Caco-2 (cell line): ENCODE results near the gene FOXP1. TPM values are rescaled to one million over a fixed set of nuclear protein-coding genes. Genes with fewer than 3 reads are reported as not detected.

Experiments
- BruUV-seq: library from RNA; stranded (reverse); fragments of 400-500 nt; replicated peaks from 2 replicates; lab custom pipeline; 2021; lab: Mats Ljungman, UMichigan
- CTCF ChIA-PET: fragments of 300-600 bp; sonication (Branson Sonifier 250); formaldehyde crosslinking; loops from one replicate; lab custom pipeline; 2022; ENCODE audit warnings: antibody characterized with exemption; lab: Charles Lee
- POLR2A ChIA-PET: fragments of 300-600 bp; sonication (Branson Sonifier 250); formaldehyde crosslinking; loops from one replicate; lab custom pipeline; 2022; ENCODE audit warnings: antibody characterized with exemption; lab: Charles Lee
- DNase-seq, 2 experiments: peaks; one replicate each; pipeline versions ENCODE4 v3.0.0 to v3.0.0-alpha.2; 2020 to 2022
- H3K27me3 ChIP-seq: replicated peaks from 2 replicates; pipeline ENCODE4 v1.6.0; 2011; ENCODE audit warnings: low read length; ENCODE audit not compliant: control insufficient read depth, insufficient read depth
- H3K36me3 ChIP-seq: 2 replicates; pipeline ENCODE4 v1.5.1; 2011; ENCODE audit warnings: low read length; ENCODE audit not compliant: control insufficient read depth, insufficient read depth
- H3K4me1 ChIP-seq: fragments of 250-450 bp; sonication (Bioruptor Pico); 2 replicates; pipeline ENCODE4 v1.5.1; 2020; ENCODE audit warnings: mild to moderate bottlenecking
- H3K4me3 ChIP-seq: 2 replicates; pipeline ENCODE4 v1.5.1; 2011; ENCODE audit warnings: low read depth, mild to moderate bottlenecking, control low read depth, low read length
- H3K9me3 ChIP-seq: fragments of 250-450 bp; sonication (Bioruptor Pico); 2 replicates; pipeline ENCODE4 v1.5.1; 2020; ENCODE audit warnings: mild to moderate bottlenecking, moderate library complexity
- H3K27ac Mint-ChIP-seq: one replicate; pipeline ENCODE4 v1.8.0; 2022; ENCODE audit warnings: mixed read lengths; ENCODE audit not compliant: unreplicated experiment
- H3K27me3 Mint-ChIP-seq: one replicate; pipeline ENCODE4 v1.8.0; 2022; ENCODE audit warnings: mixed read lengths; ENCODE audit not compliant: insufficient read depth, unreplicated experiment
- H3K36me3 Mint-ChIP-seq: one replicate; pipeline ENCODE4 v1.8.0; 2022; ENCODE audit warnings: mild to moderate bottlenecking, mixed read lengths; ENCODE audit not compliant: insufficient read depth, unreplicated experiment
- H3K4me1 Mint-ChIP-seq: one replicate; pipeline ENCODE4 v1.8.0; 2022; ENCODE audit warnings: low read depth, mixed read lengths; ENCODE audit not compliant: unreplicated experiment
- H3K4me3 Mint-ChIP-seq: one replicate; pipeline ENCODE4 v1.8.0; 2022; ENCODE audit warnings: mild to moderate bottlenecking, moderate library complexity, mixed read lengths; ENCODE audit not compliant: unreplicated experiment
- H3K9me3 Mint-ChIP-seq: one replicate; pipeline ENCODE4 v1.8.0; 2022; ENCODE audit warnings: mixed read lengths; ENCODE audit not compliant: unreplicated experiment
- intact Hi-C: fragments of 100-400 bp; cut with micrococcal nuclease; formaldehyde crosslinking; loops from one replicate; pipeline ENCODE4 v1.10.0; 2022; ENCODE audit not compliant: unreplicated experiment
- total RNA-seq: library from RNA; stranded (reverse); gene quantifications from 2 replicates; pipeline ENCODE4 v1.2.3, GENCODE V29; 2022
- TF ChIP-seq, protein P1 (sequence below), 2 experiments: fragments of 200-600 bp in 1 of 2; IDR thresholded peaks; 1 replicate in 1 of 2; 2 replicates in 1 of 2; pipeline versions ENCODE4 v1.5.1 to v1.8.0; 2011 to 2022; ENCODE audit warnings: antibody characterized with exemption in 1 of 2, control low read depth in 1 of 2, inconsistent platforms in 1 of 2, low read depth in 1 of 2, low read length in 1 of 2, mild to moderate bottlenecking in 1 of 2, moderate library complexity in 1 of 2; ENCODE audit not compliant: insufficient read depth in 1 of 2, severe bottlenecking in 1 of 2, unreplicated experiment in 1 of 2

FOXP1 gene
- total RNA-seq, 1 experiment from 2014 or later = 131 TPM

DNA sequence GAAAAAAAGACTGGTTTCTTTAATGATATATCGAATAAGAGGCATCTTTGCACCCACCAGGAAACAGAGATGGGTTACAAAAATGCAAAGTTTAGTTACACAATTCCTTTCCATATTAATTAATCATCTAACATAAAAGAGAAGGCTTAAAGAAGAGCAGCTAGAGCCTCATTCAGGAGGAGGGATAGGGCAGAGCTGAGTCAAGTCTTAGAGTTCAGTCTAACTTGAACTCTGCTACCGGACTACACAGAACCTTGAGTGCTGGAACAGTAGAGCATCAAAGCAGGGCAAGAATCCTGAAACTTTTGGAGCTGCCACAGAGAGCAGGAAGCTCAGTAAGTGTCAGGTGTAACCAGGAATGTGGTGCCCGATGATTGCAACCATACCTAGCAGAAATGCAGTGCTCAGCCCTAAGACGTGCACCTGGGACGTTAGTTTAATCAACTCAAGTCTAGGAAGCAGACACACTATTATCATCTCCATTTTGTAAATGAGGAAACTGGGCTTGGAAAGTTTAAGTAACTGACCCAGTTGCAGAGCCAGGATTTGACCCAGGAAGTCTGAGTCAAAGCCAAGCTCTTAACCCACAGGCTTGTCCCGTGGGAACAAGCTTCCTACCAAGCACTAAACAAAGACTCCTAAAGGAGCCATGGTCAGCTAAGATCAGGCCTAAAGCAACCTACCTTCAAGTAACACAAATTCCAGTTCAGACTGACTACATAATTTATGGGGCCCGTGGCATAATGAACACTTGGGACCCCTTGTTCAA lies 187.4 kb downstream of the FOXP1 start:
- Mint-ChIP-seq H3K9me3 (no peaks in the 10 kb centered on the region), H3K27ac (no peak overlapping the region), H3K4me3 (no peak overlapping the region), H3K36me3 (no peaks in the 10 kb centered on the region), H3K27me3 (no peaks in the 10 kb centered on the region), H3K4me1 (peaks cover 16% of the 10 kb centered on the region)
- no peak for DNase-seq
- intact Hi-C loops = loop anchor here (5.0 kb wide), 3 partner anchors 89 to 186 kb away; partner anchors contain the start of gene FOXP1
- Histone ChIP-seq H3K4me3 (no peak overlapping the region), H3K9me3 (no peaks in the 10 kb centered on the region), H3K4me1 (peaks cover 23% of the 10 kb centered on the region), H3K36me3 (no peaks in the 10 kb centered on the region), H3K27me3 (no peaks in the 10 kb centered on the region)
- CTCF ChIA-PET = no interaction called here
- BruUV-seq = no TSS peak
- POLR2A ChIA-PET = interaction anchor here (0.6 kb wide), 1 partner anchor 205 kb away, joined by 5 read pairs; no protein-coding TSS in a partner anchor
- TF ChIP-seq, protein P1, sequence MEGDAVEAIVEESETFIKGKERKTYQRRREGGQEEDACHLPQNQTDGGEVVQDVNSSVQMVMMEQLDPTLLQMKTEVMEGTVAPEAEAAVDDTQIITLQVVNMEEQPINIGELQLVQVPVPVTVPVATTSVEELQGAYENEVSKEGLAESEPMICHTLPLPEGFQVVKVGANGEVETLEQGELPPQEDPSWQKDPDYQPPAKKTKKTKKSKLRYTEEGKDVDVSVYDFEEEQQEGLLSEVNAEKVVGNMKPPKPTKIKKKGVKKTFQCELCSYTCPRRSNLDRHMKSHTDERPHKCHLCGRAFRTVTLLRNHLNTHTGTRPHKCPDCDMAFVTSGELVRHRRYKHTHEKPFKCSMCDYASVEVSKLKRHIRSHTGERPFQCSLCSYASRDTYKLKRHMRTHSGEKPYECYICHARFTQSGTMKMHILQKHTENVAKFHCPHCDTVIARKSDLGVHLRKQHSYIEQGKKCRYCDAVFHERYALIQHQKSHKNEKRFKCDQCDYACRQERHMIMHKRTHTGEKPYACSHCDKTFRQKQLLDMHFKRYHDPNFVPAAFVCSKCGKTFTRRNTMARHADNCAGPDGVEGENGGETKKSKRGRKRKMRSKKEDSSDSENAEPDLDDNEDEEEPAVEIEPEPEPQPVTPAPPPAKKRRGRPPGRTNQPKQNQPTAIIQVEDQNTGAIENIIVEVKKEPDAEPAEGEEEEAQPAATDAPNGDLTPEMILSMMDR (IDR thresholded peaks at IDR 0.05; ENCODE audit: insufficient read depth in 1 of 2, low read depth in 1 of 2, low read length in 1 of 2, severe bottlenecking in 1 of 2, unreplicated experiment in 1 of 2) = no peak

DNA sequence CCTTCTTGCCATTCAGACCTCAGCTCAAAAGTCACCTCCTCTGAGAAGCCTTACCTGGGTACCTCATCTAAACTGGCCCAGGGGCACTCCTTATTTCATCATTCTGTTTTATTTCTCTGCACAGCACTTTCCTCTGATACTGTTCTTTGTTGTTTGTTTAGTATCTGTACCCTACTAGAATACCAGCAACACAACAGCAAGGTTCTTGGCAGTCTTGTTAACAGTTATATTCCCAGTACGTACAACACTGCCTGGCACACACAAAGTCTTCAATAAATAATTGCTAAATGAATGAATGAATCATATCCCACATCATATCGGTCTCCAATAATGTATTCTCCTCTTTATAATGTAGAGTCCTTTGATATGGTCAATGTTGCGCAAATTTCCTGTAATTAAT lies 188.1 kb downstream of the FOXP1 start:
- H3K27ac Mint-ChIP-seq = peak overlapping the region; percentile 64
- TF ChIP-seq, protein P1 (IDR thresholded peaks at IDR 0.05; ENCODE audit: insufficient read depth in 1 of 2, low read depth in 1 of 2, low read length in 1 of 2, severe bottlenecking in 1 of 2, unreplicated experiment in 1 of 2) = no peak
- no TSS peak for BruUV-seq
- peaks cover 13% of the 10 kb centered on the region for H3K4me1 Mint-ChIP-seq
- Histone ChIP-seq H3K27me3 (no peaks in the 10 kb centered on the region), H3K36me3 (no peaks in the 10 kb centered on the region), H3K4me1 (peaks cover 19% of the 10 kb centered on the region), H3K9me3 (no peaks in the 10 kb centered on the region), H3K4me3 (no peak overlapping the region)
- ChIA-PET CTCF (no interaction called here), POLR2A (no interaction called here)
- intact Hi-C loops = loop anchor here (5.0 kb wide), 3 partner anchors 88 to 187 kb away; partner anchors contain the start of gene FOXP1
- DNase-seq = no peak
- no peak overlapping the region for H3K4me3 Mint-ChIP-seq
- no peaks in the 10 kb centered on the region for H3K27me3 Mint-ChIP-seq
- H3K9me3 Mint-ChIP-seq = no peaks in the 10 kb centered on the region
- no peaks in the 10 kb centered on the region for H3K36me3 Mint-ChIP-seq

DNA sequence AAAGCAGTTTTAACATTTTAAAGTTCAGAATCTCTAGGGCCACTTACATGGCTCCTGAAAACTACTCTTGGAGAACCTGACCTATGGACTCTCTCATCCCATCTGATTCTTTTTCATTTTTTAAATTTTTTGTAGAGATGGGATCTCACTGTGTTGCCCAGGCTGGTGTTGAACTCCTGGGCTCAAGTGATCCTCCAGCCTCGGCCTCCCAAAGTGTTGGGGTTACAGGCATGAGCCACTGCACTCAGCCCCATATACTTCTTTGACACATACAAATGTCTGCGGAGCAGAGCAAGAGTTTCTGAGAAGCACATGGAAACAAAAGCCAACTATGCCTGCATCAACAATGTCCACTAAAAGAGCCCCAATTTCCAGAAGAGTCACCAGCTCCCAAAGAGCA lies 189.8 kb downstream of the FOXP1 start:
- no peak overlapping the region for H3K4me3 ChIP-seq
- BruUV-seq = no TSS peak
- no peaks in the 10 kb centered on the region for H3K36me3 ChIP-seq
- H3K27me3 ChIP-seq = no peaks in the 10 kb centered on the region
- Mint-ChIP-seq H3K36me3 (no peaks in the 10 kb centered on the region), H3K27ac (no peak overlapping the region), H3K4me3 (no peak overlapping the region), H3K27me3 (no peaks in the 10 kb centered on the region), H3K9me3 (no peaks in the 10 kb centered on the region), H3K4me1 (peaks cover 7% of the 10 kb centered on the region)
- intact Hi-C loops = no loop called here
- ChIA-PET POLR2A (no interaction called here), CTCF (no interaction called here)
- no peaks in the 10 kb centered on the region for H3K9me3 ChIP-seq
- peaks cover 6% of the 10 kb centered on the region for H3K4me1 ChIP-seq
- DNase-seq = no peak
- TF ChIP-seq, protein P1 (IDR thresholded peaks at IDR 0.05; ENCODE audit: insufficient read depth in 1 of 2, low read depth in 1 of 2, low read length in 1 of 2, severe bottlenecking in 1 of 2, unreplicated experiment in 1 of 2) = no peak
